OCI-LY1 (cell line): ENCODE measurements around the gene ZNF134.

Experiments used
- EZH2 ChIP-seq: fragments of 200-600 bp; sonication (generic), shearing (Covaris generic); IDR thresholded peaks from 2 replicates; pipeline ENCODE4 v1.8.0; 2017; ENCODE audit warnings: borderline replicate concordance, mixed run types, mild to moderate bottlenecking, antibody characterized with exemption, low read length, moderate library complexity, mixed read lengths
- TF ChIP-seq, protein P1 (sequence below): fragments of 200-600 bp; sonication (generic), shearing (Covaris generic); IDR thresholded peaks from 2 replicates; pipeline ENCODE4 v1.5.1; 2017; ENCODE audit warnings: mild to moderate bottlenecking, antibody characterized with exemption, low read length, moderate library complexity, mixed read lengths

DNA sequence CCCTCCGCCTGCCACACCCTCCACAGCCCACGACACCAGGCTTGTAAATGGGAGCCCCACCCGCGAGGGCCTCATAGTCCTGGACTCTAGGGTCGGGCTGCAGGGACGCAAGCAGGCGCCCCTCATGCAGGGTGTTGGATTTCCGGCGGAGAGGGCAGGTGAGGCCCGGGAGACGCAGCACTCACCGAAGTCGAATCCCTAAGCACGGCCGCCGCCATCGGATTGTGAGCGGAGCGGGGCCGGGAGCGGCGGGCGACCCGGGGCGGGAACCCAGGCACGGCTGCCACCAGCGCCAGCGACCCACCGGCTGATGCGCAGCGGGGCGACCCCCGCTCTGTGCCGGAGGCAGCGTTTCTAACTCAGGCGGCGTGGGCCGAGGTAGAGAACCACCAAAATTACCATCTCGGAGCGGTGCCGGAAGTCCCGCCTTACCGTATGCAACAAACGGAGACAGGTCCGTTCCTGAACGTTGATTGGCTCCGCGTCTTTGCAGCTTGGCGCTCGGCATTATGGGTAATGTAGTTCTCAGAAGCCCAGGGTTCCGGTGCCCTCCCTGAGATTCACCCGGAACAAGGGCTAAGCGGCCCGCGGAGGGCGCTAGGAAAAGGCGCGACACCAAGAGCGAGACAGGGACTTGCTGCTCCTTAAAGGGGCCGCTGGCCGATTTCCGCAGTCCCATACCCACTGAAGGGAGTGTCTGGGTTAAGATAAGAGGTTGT lies 35.4 kb upstream of the ZNF134 start, which contains the start of gene ZNF416:
- TF ChIP-seq, protein P1, sequence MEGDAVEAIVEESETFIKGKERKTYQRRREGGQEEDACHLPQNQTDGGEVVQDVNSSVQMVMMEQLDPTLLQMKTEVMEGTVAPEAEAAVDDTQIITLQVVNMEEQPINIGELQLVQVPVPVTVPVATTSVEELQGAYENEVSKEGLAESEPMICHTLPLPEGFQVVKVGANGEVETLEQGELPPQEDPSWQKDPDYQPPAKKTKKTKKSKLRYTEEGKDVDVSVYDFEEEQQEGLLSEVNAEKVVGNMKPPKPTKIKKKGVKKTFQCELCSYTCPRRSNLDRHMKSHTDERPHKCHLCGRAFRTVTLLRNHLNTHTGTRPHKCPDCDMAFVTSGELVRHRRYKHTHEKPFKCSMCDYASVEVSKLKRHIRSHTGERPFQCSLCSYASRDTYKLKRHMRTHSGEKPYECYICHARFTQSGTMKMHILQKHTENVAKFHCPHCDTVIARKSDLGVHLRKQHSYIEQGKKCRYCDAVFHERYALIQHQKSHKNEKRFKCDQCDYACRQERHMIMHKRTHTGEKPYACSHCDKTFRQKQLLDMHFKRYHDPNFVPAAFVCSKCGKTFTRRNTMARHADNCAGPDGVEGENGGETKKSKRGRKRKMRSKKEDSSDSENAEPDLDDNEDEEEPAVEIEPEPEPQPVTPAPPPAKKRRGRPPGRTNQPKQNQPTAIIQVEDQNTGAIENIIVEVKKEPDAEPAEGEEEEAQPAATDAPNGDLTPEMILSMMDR, result peak; percentile 39; the same call in 1 of the 2 replicates
- no peak for TF ChIP-seq EZH2
